Kidney tubule cell (primary cell): ENCODE results near the gene VWA7.

ENCODE experiments used
- DNase-seq: peaks from one replicate; pipeline ENCODE4 v3.0.0-alpha.2; 2018; ENCODE audit warnings: low spot score

VWA7 gene

DNA sequence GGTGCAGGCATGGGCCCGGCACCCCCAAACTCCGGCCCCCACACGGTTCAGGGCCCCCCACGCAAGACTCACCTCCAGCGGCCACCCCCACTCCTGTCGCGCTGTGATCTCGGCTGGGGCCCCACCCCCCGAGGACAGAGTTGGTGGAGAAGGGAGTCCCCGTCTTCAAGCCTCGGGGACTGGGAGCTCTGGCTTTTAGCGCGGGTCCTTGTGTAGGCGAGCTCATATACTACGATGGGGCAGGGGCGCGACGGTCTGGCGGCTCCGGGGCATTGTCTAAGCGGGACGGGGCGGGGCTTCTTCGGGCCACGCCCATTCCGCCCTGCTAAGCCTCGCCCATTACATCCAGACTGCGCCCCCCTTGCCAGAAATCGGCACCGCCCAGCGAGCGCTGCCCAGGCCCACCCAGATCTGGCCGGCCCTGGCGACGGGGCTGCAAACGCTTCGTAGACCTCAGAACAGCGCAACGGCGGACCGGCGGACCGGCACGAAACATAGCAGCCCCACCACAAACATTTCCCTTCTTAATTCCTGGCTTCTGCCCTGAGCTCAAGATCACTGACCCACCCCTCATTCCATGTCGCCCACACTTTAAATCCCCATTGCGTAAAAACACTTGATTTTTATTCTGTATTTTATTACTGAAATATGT, 47.0 kb downstream of the VWA7 start:
- peak; percentile 88 for DNase-seq

DNA sequence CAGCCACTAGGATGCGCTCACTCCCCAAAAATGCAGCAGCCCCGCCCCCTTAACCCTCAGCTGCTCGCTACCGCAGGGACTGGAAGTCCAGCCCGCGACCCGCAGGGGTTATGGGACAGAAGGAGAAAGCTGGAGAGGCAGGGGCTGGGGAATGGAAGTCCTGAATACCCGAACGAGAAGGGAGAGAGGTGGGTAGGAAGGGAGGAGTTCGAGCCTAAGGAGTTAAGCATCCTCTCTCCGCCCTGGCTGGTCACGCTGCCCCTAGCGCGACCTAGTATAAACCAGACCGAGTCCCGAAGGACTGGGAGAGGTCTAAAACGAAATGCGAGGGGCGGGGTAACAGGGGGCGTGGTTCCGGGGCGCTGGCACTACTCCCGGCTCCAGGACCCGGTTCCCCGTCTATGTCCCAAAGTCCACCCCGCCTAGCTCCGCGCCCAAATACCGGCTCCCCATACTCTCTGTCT, 47.6 kb downstream of the VWA7 start:
- peak; percentile 87 for DNase-seq

DNA sequence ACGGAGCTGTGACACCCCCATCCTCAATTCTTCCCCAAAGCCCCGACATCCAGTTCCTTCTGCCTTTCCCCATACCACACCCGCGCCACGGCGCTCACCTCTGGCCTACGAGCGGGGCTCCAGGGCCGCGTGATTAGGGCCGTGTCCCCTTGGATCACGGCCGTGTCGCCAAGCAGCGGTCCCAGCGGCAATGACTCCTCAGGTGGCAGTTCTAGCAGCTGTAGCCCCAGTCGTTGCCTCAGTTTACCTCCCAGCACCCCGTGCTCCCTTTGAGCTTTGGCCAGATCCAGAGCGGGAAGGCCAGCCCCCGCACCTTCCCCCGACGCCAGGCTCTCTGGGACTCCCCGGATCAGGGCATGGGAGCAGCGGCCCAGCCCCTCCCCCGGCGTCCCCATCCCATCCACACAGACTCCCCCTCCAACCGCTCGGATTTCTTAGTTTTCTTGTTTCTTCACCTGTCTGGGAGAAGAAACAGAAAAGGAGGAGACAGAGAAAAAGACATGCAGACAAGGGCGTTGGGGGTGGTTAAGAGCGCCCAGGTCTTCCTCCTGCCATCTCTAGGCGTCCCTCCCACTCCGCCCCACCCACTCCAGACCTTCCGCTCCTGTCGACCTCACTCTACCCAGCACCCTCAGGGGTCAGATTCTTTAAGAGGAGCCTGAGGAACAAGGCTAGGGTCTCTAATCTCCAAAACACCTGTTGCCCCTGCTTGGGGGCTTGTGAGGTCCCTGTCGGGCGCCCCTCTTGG, 48.2 kb downstream of the VWA7 start, which contains the start of gene DDAH2:
Gene DDAH2 (minus strand): TSS at position 533 of the 748 bp plus-strand sequence. CDS start 138 bp downstream, at position 395.
- DNase-seq: no peak

DNA sequence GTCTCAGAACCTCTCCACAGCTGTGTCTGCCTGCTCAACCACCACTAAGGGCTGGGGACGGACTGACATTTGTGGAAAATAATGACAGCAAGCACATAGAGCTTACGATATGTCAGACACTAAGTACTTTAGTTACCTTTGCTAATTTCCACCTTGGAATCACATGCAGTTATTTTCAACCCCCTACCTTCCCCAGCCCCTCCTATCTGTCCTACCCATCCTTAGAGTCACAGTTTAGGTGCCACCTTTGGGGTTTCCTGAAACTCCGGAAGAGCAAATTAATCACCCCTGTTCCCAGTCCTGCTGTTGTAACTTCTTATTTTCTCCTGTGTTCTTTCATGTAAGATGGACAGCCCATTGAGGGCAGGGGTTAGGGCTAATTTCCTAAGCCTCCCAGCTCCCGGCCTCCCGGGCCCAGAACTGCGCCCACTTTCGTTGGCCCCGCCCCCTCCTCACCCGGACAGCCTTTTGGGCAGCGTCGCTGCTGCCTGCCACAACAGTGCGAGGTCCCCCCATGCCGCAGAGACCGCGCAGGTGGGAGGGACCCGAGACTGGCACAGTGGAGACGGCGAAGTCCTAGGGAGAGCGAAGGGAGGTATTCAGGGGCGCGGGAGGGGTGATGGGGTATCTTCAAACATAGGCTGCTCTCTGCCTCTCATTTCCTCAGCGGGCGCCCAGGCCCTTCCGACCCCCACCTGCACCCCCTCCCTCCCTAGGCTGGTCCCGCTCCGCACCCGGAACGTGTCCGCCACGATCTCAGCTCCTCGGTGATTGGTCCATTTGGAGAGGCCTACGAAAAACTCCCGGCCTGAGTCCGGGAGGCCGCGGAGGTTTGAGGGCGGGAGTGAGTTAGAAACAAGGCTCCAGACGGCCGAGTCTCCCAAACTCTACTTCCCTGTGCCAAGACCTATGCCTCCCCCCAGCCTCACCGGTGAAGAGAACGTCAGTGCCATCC, 49.1 kb downstream of the VWA7 start:
- DNase-seq: no peak

DNA sequence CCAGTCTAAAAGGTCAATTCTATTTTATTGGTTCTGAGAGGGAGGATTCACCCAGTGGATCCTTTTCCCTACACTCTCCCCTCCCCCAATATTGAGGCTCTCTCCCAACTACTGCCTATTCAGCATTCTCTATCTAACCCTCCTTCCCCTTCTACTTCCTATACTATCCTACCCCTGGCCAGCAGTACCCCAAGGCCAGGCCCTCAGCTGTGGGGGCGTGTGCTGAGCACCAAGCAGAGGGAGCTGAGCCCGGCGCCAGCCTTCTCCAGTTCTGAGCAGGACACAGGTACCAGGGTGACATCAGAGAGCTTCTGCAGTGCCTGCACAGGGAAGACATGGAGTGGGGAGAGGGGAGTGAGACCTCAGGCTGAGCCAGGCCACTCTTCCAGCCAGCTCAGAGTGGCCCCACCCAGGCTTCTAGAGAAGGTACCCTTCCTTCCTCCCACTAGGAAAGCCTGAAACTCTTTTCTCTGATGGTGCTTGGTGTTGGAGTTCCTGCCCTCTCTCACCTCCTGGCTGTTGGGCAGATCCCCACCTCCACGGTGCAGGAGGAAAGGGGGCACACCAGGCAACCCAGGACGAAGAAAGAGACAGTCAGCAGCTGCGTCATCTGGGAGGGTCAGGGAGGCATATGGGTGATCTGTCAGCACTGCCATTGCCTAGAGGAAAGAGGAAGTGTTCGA, 50.0 kb downstream of the VWA7 start:
- DNase-seq: no peak

DNA sequence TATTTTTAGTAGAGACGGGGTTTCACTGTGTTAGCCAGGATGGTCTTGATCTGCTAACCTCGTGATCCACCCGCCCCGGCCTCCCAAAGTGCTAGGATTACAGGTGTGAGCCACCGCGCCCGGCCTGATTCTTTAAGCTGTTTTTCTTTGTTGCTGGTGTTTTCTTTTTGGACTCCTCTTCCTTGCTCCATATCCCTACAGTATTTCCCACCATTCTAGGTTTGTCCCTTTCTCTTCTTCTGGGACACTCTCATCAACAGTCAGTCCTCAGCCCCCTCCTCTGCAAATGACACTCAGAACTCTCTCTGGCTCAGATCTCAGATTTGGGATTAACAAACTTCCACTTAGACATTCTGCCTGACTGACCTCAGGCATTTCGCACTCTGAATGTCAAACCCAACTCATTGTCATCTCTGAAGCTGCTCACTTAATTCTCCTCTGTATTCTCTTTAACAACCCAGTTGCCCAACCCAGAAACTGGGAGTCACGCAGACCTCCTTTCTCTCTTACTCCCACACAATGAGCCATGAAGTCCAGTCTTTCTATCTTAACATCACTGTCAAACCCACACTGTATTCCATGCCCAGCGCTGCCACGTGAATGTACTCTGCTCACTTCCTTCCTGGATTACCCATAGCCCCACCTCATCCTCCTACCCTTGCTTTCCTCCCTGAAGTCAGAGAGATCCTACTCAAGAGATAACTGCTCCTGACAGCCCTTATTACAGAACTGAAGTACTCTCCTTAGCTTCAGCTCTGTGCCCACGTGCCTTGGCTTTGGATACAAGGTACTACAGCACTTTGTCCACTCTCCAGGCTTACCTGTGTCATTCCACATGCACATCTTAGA, 51.4 kb downstream of the VWA7 start:
- DNase-seq: no peak

- no peak for DNase-seq
These were observed 53.0 kb downstream of the VWA7 start for GRCh38 chr6:31723980-31724691.

DNA sequence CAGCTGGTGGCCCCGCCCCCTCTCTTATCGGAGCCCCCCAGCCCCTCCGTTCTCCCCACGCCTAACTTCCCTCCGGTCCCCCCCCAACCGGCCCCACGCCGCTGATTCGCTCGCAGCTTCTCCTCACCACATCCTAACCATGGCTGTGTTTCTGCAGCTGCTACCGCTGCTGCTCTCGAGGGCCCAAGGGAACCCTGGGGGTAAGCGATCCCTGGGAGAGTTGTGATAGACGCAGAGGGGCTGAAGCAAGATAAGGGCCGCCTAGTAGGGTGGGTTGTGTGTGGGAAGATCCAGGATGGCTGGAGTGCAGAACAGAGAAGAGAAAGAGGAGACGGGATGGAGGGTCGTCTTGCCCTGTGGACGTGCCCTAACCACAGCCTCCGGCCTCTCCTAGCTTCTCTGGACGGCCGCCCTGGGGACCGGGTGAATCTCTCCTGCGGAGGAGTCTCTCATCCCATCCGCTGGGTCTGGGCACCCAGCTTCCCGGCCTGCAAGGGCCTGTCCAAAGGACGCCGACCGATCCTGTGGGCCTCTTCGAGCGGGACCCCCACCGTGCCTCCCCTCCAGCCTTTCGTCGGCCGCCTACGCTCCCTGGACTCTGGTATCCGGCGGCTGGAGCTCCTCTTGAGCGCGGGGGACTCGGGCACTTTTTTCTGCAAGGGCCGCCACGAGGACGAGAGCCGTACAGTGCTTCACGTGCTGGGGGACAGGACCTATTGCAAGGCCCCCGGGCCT, 53.7 kb downstream of the VWA7 start, which contains the start of gene MPIG6B:
Gene MPIG6B (plus strand): TSS at position 129 of the 735 bp plus-strand sequence. CDS start 11 bp downstream, at position 140.
- no peak for DNase-seq

DNA sequence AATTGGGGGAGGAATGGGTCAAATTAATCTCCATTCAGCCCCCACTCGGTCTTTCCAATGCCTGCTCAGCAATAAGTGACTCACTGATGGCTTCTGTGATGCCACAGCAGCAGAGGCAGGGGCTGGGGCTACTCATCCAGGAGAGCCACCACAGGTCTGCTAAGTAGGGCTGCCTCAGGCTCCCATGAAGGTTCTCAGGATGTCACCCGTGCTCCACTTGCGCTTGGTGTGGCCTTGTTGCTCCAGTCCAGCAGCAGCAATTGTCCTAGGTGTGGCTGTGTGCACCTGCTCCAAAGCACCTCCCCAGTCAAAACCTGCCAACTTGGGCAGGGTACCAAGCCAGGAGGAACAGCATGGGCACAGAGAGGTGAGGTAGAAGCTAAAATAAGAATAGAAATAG, 55.0 kb downstream of the VWA7 start:
- DNase-seq: no peak

GRCh38 chr6:31721351-31722020, 55.6 kb downstream of the VWA7 start, which contains the start of gene LY6G6C:
LY6G6C (minus strand) TSS chr6:31721746; CDS start chr6:31721679, 67 bp downstream.
- no peak for DNase-seq

DNA sequence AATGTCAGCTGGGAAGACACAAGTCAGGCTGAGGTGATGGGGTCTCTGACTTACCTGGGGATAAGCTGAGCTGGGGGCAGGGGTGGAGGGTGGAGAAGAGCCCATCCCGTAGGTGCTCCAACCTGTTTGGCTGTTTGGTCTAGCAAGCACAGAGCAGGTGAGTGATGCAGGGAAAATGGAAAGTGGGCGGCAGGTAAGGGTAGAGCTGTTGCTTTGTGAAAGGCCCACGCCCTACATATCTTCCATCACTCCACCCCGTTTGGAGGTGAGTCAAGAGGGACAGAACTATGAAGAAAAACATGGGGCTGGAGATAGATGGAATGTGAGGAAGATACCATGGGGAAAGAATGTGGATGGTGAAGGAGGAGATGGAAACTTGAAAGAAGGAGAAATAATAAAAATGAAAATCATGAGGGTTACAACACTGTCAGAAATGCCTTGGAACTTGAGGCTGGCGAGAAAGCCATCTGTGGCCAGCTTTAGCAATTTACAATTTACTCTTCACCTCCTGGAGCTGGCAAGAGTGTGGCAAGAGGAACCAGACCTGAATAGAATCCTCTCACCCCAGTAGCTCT, 56.8 kb downstream of the VWA7 start:
- DNase-seq: no peak

DNA sequence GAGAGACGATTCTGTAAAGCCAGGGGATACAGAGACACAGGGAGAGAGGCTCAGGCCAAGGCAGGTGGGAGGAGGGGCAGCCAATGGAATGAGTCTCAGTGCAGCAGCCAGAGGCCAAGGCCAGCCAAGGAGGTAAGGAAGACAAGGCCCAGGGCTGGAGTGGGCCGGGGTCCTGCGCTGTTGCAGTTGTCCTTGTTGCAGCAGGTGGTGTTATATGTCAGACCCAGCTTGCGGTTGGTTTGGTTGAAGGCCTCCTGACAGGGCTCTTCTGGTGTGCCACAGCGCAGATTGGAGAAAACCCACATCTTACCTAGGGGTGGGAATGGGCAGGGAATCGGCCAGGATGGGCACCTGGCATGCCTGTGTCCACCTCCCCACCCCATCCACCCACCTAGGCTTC, 58.1 kb downstream of the VWA7 start:
- no peak for DNase-seq

GRCh38 chr6:31718265-31718664, 58.9 kb downstream of the VWA7 start:
- no peak for DNase-seq

GRCh38 chr6:31717499-31718222, 59.5 kb downstream of the VWA7 start:
- DNase-seq: peak; percentile 48
